Measurements from ENCODE around the gene LZTFL1.
"Not testable (repeated sequence)": the region's sequence is repeated elsewhere in the genome, so short reads cannot be mapped to it uniquely, and the experiment has no call there.

LZTFL1 gene

GRCh38 chr3:45868213-45868612, 26.3 kb upstream of the LZTFL1 start:
- peaks cover 0 to 4% (median 0%) of the 10 kb centered on the region in 5 donors for H3K4me1 ChIP-seq (ENCODE audit: control insufficient read depth in 5 of 5, insufficient read depth in 5 of 5, low read length in 5 of 5)
- H3K27me3 ChIP-seq (ENCODE audit: control insufficient read depth in 5 of 5, insufficient read depth in 4 of 5, low read length in 5 of 5): no peaks in the 10 kb centered on the region
- H3K27ac ChIP-seq (ENCODE audit: low read depth, low read length): no peak overlapping the region
- H3K9ac ChIP-seq (ENCODE audit: low read length in 5 of 5): no peak overlapping the region
- peaks cover 4 to 7% (median 5%) of the 10 kb centered on the region in 5 donors for H3K9me3 ChIP-seq (ENCODE audit: control insufficient read depth in 5 of 5, low read length in 5 of 5)
- no peak overlapping the region for H3K4me3 ChIP-seq (ENCODE audit: low read depth in 1 of 5, low read length in 5 of 5)
- H3K36me3 ChIP-seq (ENCODE audit: control insufficient read depth in 5 of 5, insufficient read depth in 5 of 5, low read length in 5 of 5): no peaks in the 10 kb centered on the region

- no peaks in the 10 kb centered on the region for H3K36me3 ChIP-seq (ENCODE audit: control insufficient read depth in 5 of 5, insufficient read depth in 5 of 5, low read length in 5 of 5)
- peaks cover 0 to 4% (median 0%) of the 10 kb centered on the region in 5 donors for H3K4me1 ChIP-seq (ENCODE audit: control insufficient read depth in 5 of 5, insufficient read depth in 5 of 5, low read length in 5 of 5)
- no peak overlapping the region for H3K27ac ChIP-seq (ENCODE audit: low read depth, low read length)
- H3K9ac ChIP-seq (ENCODE audit: low read length in 5 of 5): no peak overlapping the region
- H3K4me3 ChIP-seq (ENCODE audit: low read depth in 1 of 5, low read length in 5 of 5): no peak overlapping the region
- peaks cover 6 to 9% (median 7%) of the 10 kb centered on the region in 5 donors for H3K9me3 ChIP-seq (ENCODE audit: control insufficient read depth in 5 of 5, low read length in 5 of 5)
- H3K27me3 ChIP-seq (ENCODE audit: control insufficient read depth in 5 of 5, insufficient read depth in 4 of 5, low read length in 5 of 5): no peaks in the 10 kb centered on the region
Measured at GRCh38 chr3:45865563-45865962, 23.6 kb upstream of the LZTFL1 start.

- Histone ChIP-seq H3K9me3 (ENCODE audit: control insufficient read depth in 5 of 5, low read length in 5 of 5) (peaks cover 6 to 9% (median 7%) of the 10 kb centered on the region in 5 donors), H3K27ac (ENCODE audit: low read depth, low read length) (no peak overlapping the region), H3K4me3 (ENCODE audit: low read depth in 1 of 5, low read length in 5 of 5) (no peak overlapping the region), H3K4me1 (ENCODE audit: control insufficient read depth in 5 of 5, insufficient read depth in 5 of 5, low read length in 5 of 5) (peaks cover 0 to 4% (median 0%) of the 10 kb centered on the region in 5 donors), H3K9ac (ENCODE audit: low read length in 5 of 5) (no peak overlapping the region), H3K27me3 (ENCODE audit: control insufficient read depth in 5 of 5, insufficient read depth in 4 of 5, low read length in 5 of 5) (no peaks in the 10 kb centered on the region), H3K36me3 (ENCODE audit: control insufficient read depth in 5 of 5, insufficient read depth in 5 of 5, low read length in 5 of 5) (no peaks in the 10 kb centered on the region)
Measured at GRCh38 chr3:45864760-45865519, 23.0 kb upstream of the LZTFL1 start.

- H3K27ac ChIP-seq (ENCODE audit: low read depth, low read length): no peak overlapping the region
- peaks cover 0 to 4% (median 0%) of the 10 kb centered on the region in 5 donors for H3K4me1 ChIP-seq (ENCODE audit: control insufficient read depth in 5 of 5, insufficient read depth in 5 of 5, low read length in 5 of 5)
- H3K27me3 ChIP-seq (ENCODE audit: control insufficient read depth in 5 of 5, insufficient read depth in 4 of 5, low read length in 5 of 5): no peaks in the 10 kb centered on the region
- peaks cover 6 to 10% (median 8%) of the 10 kb centered on the region in 5 donors for H3K9me3 ChIP-seq (ENCODE audit: control insufficient read depth in 5 of 5, low read length in 5 of 5)
- no peak overlapping the region for H3K9ac ChIP-seq (ENCODE audit: low read length in 5 of 5)
- no peak overlapping the region for H3K4me3 ChIP-seq (ENCODE audit: low read depth in 1 of 5, low read length in 5 of 5)
- H3K36me3 ChIP-seq (ENCODE audit: control insufficient read depth in 5 of 5, insufficient read depth in 5 of 5, low read length in 5 of 5): no peaks in the 10 kb centered on the region
Measured at GRCh38 chr3:45861043-45861719, 19.3 kb upstream of the LZTFL1 start.

GRCh38 chr3:45860481-45860880, 18.6 kb upstream of the LZTFL1 start:
- H3K27ac ChIP-seq (ENCODE audit: low read depth, low read length): no peak overlapping the region
- H3K9me3 ChIP-seq (ENCODE audit: control insufficient read depth in 5 of 5, low read length in 5 of 5): peaks cover 6 to 10% (median 8%) of the 10 kb centered on the region in 5 donors
- no peaks in the 10 kb centered on the region for H3K36me3 ChIP-seq (ENCODE audit: control insufficient read depth in 5 of 5, insufficient read depth in 5 of 5, low read length in 5 of 5)
- H3K9ac ChIP-seq (ENCODE audit: low read length in 5 of 5): no peak overlapping the region
- no peaks in the 10 kb centered on the region for H3K27me3 ChIP-seq (ENCODE audit: control insufficient read depth in 5 of 5, insufficient read depth in 4 of 5, low read length in 5 of 5)
- peaks cover 0 to 4% (median 0%) of the 10 kb centered on the region in 5 donors for H3K4me1 ChIP-seq (ENCODE audit: control insufficient read depth in 5 of 5, insufficient read depth in 5 of 5, low read length in 5 of 5)
- H3K4me3 ChIP-seq (ENCODE audit: low read depth in 1 of 5, low read length in 5 of 5): no peak overlapping the region

GRCh38 chr3:45858809-45859543, 17.1 kb upstream of the LZTFL1 start:
- no peak overlapping the region for H3K27ac ChIP-seq (ENCODE audit: low read depth, low read length)
- no peak overlapping the region for H3K4me3 ChIP-seq (ENCODE audit: low read depth in 1 of 5, low read length in 5 of 5)

GRCh38 chr3:45857024-45857423, 15.1 kb upstream of the LZTFL1 start:
- not testable (repeated sequence) for H3K9me3 ChIP-seq (ENCODE audit: control insufficient read depth in 5 of 5, low read length in 5 of 5); H3K27me3 ChIP-seq (ENCODE audit: control insufficient read depth in 5 of 5, insufficient read depth in 4 of 5, low read length in 5 of 5); H3K4me3 ChIP-seq (ENCODE audit: low read depth in 1 of 5, low read length in 5 of 5); H3K4me1 ChIP-seq (ENCODE audit: control insufficient read depth in 5 of 5, insufficient read depth in 5 of 5, low read length in 5 of 5); H3K9ac ChIP-seq (ENCODE audit: low read length in 5 of 5); H3K36me3 ChIP-seq (ENCODE audit: control insufficient read depth in 5 of 5, insufficient read depth in 5 of 5, low read length in 5 of 5); H3K27ac ChIP-seq (ENCODE audit: low read depth, low read length)

More at GRCh38 chr3:45858809-45859543, 17.1 kb upstream of the LZTFL1 start:
- Histone ChIP-seq H3K4me1 (ENCODE audit: control insufficient read depth in 5 of 5, insufficient read depth in 5 of 5, low read length in 5 of 5) (no peaks in the 10 kb centered on the region), H3K27me3 (ENCODE audit: control insufficient read depth in 5 of 5, insufficient read depth in 4 of 5, low read length in 5 of 5) (no peaks in the 10 kb centered on the region), H3K9me3 (ENCODE audit: control insufficient read depth in 5 of 5, low read length in 5 of 5) (peaks cover 6 to 10% (median 8%) of the 10 kb centered on the region in 5 donors), H3K36me3 (ENCODE audit: control insufficient read depth in 5 of 5, insufficient read depth in 5 of 5, low read length in 5 of 5) (no peaks in the 10 kb centered on the region), H3K9ac (ENCODE audit: low read length in 5 of 5) (no peak overlapping the region)

GRCh38 chr3:45856323-45856722, 14.4 kb upstream of the LZTFL1 start:
- H3K27ac ChIP-seq (ENCODE audit: low read depth, low read length): not testable (repeated sequence)

GRCh38 chr3:45852828-45853227, 10.9 kb upstream of the LZTFL1 start:
- Histone ChIP-seq H3K4me1 (ENCODE audit: control insufficient read depth in 5 of 5, insufficient read depth in 5 of 5, low read length in 5 of 5) (no peaks in the 10 kb centered on the region), H3K9me3 (ENCODE audit: control insufficient read depth in 5 of 5, low read length in 5 of 5) (peaks cover 0 to 2% (median 0%) of the 10 kb centered on the region in 5 donors), H3K9ac (ENCODE audit: low read length in 5 of 5) (no peak overlapping the region), H3K27ac (ENCODE audit: low read depth, low read length) (no peak overlapping the region), H3K36me3 (ENCODE audit: control insufficient read depth in 5 of 5, insufficient read depth in 5 of 5, low read length in 5 of 5) (no peaks in the 10 kb centered on the region), H3K27me3 (ENCODE audit: control insufficient read depth in 5 of 5, insufficient read depth in 4 of 5, low read length in 5 of 5) (peaks cover 0 to 7% (median 4%) of the 10 kb centered on the region in 5 donors), H3K4me3 (ENCODE audit: low read depth in 1 of 5, low read length in 5 of 5) (no peak overlapping the region)

More at GRCh38 chr3:45856323-45856722, 14.4 kb upstream of the LZTFL1 start:
- H3K27me3 ChIP-seq (ENCODE audit: control insufficient read depth in 5 of 5, insufficient read depth in 4 of 5, low read length in 5 of 5); H3K9me3 ChIP-seq (ENCODE audit: control insufficient read depth in 5 of 5, low read length in 5 of 5); H3K4me1 ChIP-seq (ENCODE audit: control insufficient read depth in 5 of 5, insufficient read depth in 5 of 5, low read length in 5 of 5); H3K36me3 ChIP-seq (ENCODE audit: control insufficient read depth in 5 of 5, insufficient read depth in 5 of 5, low read length in 5 of 5); H3K4me3 ChIP-seq (ENCODE audit: low read depth in 1 of 5, low read length in 5 of 5); H3K9ac ChIP-seq (ENCODE audit: low read length in 5 of 5): not testable (repeated sequence)

GRCh38 chr3:45848392-45848791, 6.5 kb upstream of the LZTFL1 start:
- no peak overlapping the region for H3K27ac ChIP-seq (ENCODE audit: low read depth, low read length)
- no peak overlapping the region for H3K9ac ChIP-seq (ENCODE audit: low read length in 5 of 5)
- no peaks in the 10 kb centered on the region for H3K36me3 ChIP-seq (ENCODE audit: control insufficient read depth in 5 of 5, insufficient read depth in 5 of 5, low read length in 5 of 5)
- H3K27me3 ChIP-seq (ENCODE audit: control insufficient read depth in 5 of 5, insufficient read depth in 4 of 5, low read length in 5 of 5): peaks cover 3 to 7% (median 5%) of the 10 kb centered on the region in 5 donors
- no peak overlapping the region for H3K4me3 ChIP-seq (ENCODE audit: low read depth in 1 of 5, low read length in 5 of 5)
- no peaks in the 10 kb centered on the region for H3K4me1 ChIP-seq (ENCODE audit: control insufficient read depth in 5 of 5, insufficient read depth in 5 of 5, low read length in 5 of 5)
- H3K9me3 ChIP-seq (ENCODE audit: control insufficient read depth in 5 of 5, low read length in 5 of 5): no peaks in the 10 kb centered on the region
